Measurements from ENCODE around the gene FICD. TPM values are rescaled to one million over a fixed set of nuclear protein-coding genes. Genes with fewer than 3 reads are reported as not detected.

FICD gene
- total and polyA plus RNA-seq, 10 donors: 1.1 to 12.7 (median 7.7) TPM

DNA sequence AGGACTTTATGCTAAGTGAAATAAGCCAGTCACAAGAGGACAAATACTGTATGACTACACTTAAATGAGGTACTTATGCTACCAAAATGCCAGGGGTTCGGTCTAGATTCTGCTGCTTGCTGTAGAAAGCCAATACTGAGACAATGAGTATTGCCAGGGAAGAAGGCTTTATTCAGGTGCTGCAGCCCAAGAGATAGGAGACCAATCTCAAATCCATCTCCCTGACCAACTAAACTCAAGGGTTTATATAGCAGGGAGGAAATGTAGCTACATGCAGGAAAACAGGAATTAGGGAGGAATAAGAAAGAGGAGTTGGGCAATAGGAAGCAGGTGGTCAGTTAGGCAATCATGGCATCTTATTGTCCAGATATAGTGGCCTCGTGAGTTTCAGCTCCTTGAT is 12.2 kb upstream of the FICD start:
- H3K4me3 ChIP-seq: no peak overlapping the region
- peaks cover 3 to 35% (median 25%) of the 10 kb centered on the region in 8 donors for H3K9me3 ChIP-seq
- no peaks in the 10 kb centered on the region for H3K36me3 ChIP-seq
- intact Hi-C loops (cut with DNase I; ENCODE audit: low total_unique reads): no loop called here
- H3K27me3 ChIP-seq (replicated peaks in 1 of 7): peaks cover 0 to 38% (median 0%) of the 10 kb centered on the region in 7 donors
- TF ChIP-seq, protein P1, sequence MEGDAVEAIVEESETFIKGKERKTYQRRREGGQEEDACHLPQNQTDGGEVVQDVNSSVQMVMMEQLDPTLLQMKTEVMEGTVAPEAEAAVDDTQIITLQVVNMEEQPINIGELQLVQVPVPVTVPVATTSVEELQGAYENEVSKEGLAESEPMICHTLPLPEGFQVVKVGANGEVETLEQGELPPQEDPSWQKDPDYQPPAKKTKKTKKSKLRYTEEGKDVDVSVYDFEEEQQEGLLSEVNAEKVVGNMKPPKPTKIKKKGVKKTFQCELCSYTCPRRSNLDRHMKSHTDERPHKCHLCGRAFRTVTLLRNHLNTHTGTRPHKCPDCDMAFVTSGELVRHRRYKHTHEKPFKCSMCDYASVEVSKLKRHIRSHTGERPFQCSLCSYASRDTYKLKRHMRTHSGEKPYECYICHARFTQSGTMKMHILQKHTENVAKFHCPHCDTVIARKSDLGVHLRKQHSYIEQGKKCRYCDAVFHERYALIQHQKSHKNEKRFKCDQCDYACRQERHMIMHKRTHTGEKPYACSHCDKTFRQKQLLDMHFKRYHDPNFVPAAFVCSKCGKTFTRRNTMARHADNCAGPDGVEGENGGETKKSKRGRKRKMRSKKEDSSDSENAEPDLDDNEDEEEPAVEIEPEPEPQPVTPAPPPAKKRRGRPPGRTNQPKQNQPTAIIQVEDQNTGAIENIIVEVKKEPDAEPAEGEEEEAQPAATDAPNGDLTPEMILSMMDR (IDR thresholded peaks at IDR 0.05 in 8 of 11, conservative IDR thresholded peaks at IDR 0.05 in 3 of 11): no peak
- TF ChIP-seq POLR2A (IDR thresholded peaks at IDR 0.05) (no peak), POLR2AphosphoS5 (IDR thresholded peaks at IDR 0.05) (no peak)
- H3K27ac ChIP-seq: no peak overlapping the region
- no peaks in the 10 kb centered on the region for H3K4me1 ChIP-seq
- no peak for DNase-seq
- WGBS, 5 donors: 57 to 80% (median 58%) methylated on average over 2 of the region's 2 CpGs

DNA sequence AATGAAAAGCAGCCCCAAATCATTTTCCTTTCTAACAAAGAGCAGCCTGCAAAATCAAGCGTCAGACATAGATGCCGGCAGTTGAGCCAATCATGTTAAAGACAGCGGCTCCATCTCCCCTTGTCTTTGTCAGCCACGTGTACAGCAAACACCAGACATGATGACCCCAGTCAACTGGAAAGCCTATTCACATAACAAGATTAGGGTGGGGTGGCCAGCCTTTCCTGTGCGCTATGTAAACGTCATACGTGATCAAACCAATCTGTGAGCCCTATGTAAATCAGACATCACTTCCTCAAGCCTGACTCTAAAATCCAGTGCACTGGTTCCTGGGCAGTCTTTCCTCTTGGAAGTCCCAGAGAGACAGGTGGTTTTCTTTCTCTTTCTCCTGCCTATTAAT is 9.9 kb upstream of the FICD start:
- intact Hi-C loops (cut with DNase I; ENCODE audit: low total_unique reads): no loop called here

DNA sequence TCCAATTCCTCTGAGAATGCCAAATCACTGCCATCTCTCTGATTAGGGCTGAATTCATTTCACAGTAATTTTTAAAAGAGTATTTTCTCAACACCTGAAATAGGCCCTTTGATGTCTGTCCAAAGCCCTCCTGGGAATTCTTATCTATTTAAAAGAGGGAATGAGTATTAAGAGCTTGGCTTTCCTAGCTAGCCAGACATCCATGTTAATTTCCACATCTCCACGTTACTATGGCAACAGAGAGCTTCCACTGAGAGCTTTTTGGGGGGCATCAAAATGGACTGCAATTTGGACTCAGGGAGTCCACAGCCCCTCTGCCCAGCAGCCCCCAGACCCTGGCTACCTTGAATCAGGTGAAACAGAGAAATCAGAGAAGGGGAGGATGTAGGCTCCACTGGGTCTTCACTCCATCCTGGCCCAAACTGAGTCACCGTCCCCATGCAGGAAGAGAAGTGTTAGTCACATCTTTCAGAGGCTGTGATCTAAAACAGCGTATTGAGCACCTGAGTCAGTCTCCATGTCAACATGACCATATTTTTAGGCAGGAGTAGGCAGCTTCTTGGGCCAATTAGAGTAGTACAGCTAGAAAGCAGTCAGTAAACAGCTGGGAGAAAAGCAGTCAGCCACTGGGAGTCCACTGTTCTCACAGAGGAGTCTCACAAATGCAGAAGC is 7.0 kb upstream of the FICD start:
- DNase-seq: no peak
- intact Hi-C loops (cut with DNase I; ENCODE audit: low total_unique reads): no loop called here
- H3K9me3 ChIP-seq: peaks cover 1 to 17% (median 13%) of the 10 kb centered on the region in 8 donors
- TF ChIP-seq, protein P1 (IDR thresholded peaks at IDR 0.05 in 8 of 11, conservative IDR thresholded peaks at IDR 0.05 in 3 of 11): no peak
- TF ChIP-seq POLR2AphosphoS5 (IDR thresholded peaks at IDR 0.05): no peak
- TF ChIP-seq POLR2A (IDR thresholded peaks at IDR 0.05): no peak
- H3K4me3 ChIP-seq: no peak overlapping the region
- no peaks in the 10 kb centered on the region for H3K36me3 ChIP-seq
- H3K4me1 ChIP-seq: peaks cover 0 to 14% (median 10%) of the 10 kb centered on the region in 6 donors
- H3K27me3 ChIP-seq (replicated peaks in 1 of 7): peaks cover 0 to 15% (median 0%) of the 10 kb centered on the region in 7 donors
- H3K27ac ChIP-seq: no peak overlapping the region
- 58 to 86% (median 71%) methylated on average over 3 of the region's 3 CpGs for WGBS, 5 donors

More for the DNA sequence above, 9.9 kb upstream of the FICD start:
- Histone ChIP-seq H3K27me3 (replicated peaks in 1 of 7) (peaks cover 0 to 17% (median 0%) of the 10 kb centered on the region in 7 donors), H3K27ac (no peak overlapping the region), H3K4me1 (no peaks in the 10 kb centered on the region), H3K36me3 (no peaks in the 10 kb centered on the region), H3K9me3 (peaks cover 3 to 35% (median 25%) of the 10 kb centered on the region in 8 donors), H3K4me3 (no peak overlapping the region)
- no peak for TF ChIP-seq POLR2AphosphoS5 (IDR thresholded peaks at IDR 0.05)
- TF ChIP-seq, protein P1 (IDR thresholded peaks at IDR 0.05 in 8 of 11, conservative IDR thresholded peaks at IDR 0.05 in 3 of 11): no peak
- no peak for TF ChIP-seq POLR2A (IDR thresholded peaks at IDR 0.05)
- 76 to 85% (median 81%) methylated on average over 7 of the region's 7 CpGs for WGBS, 5 donors
- no peak for DNase-seq

DNA sequence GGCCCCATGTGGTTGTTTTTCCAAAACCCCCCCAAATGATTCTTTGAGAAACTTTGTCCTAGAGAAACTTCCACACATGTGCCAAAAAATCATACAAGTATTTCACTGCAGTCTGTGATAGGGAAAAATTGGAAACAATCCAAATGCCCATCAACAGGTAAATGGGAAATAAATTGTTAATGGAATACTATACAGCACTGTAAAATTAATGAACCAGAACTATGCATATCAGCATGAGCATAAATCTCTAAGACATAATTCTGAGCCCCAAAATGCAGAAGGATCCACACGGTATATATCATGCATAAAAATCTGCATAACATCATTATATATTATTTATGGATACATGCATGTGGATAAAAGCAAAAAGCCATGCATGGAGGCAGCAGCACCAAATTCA is 5.3 kb upstream of the FICD start:
- Histone ChIP-seq H3K27me3 (replicated peaks in 1 of 7) (peaks cover 0 to 10% (median 0%) of the 10 kb centered on the region in 7 donors), H3K36me3 (no peaks in the 10 kb centered on the region), H3K27ac (no peak overlapping the region), H3K4me1 (peaks cover 0 to 23% (median 12%) of the 10 kb centered on the region in 6 donors), H3K9me3 (peaks cover 0 to under 1% (median 0%) of the 10 kb centered on the region in 8 donors), H3K4me3 (no peak overlapping the region)
- DNase-seq: no peak
- 81 to 96% (median 93%) methylated on average over 1 of the region's 1 CpG for WGBS, 5 donors
- intact Hi-C loops (cut with DNase I; ENCODE audit: low total_unique reads): no loop called here
- TF ChIP-seq, protein P1 (IDR thresholded peaks at IDR 0.05 in 8 of 11, conservative IDR thresholded peaks at IDR 0.05 in 3 of 11): no peak
- no peak for TF ChIP-seq POLR2A (IDR thresholded peaks at IDR 0.05)
- TF ChIP-seq POLR2AphosphoS5 (IDR thresholded peaks at IDR 0.05): no peak
